Fibroblast of the aortic adventitia (primary cell): ENCODE results near the gene TRAF3. TPM values are rescaled to one million over a fixed set of nuclear protein-coding genes. Genes with fewer than 3 reads are reported as not detected.

Experiments used
- DNase-seq: peaks from one replicate; pipeline ENCODE4 v3.0.0-alpha.2; 2010; ENCODE audit warnings: low read depth
- H3K4me3 ChIP-seq: 2 replicates; pipeline ENCODE4 v1.5.1; 2011; ENCODE audit warnings: low read depth, mild to moderate bottlenecking, control low read depth, low read length, moderate library complexity
- CTCF ChIP-seq: IDR thresholded peaks from 2 replicates; pipeline ENCODE4 v1.5.1; 2011; ENCODE audit warnings: mild to moderate bottlenecking, low read length, control low read depth, inconsistent platforms; ENCODE audit not compliant: insufficient read depth
- total RNA-seq: library from RNA; depleted of rRNA; stranded (reverse); fragments of >200 nt; gene quantifications from 2 replicates; pipeline ENCODE4 v1.2.3, GENCODE V29; 2012; ENCODE audit warnings: low replicate concordance

TRAF3 gene
- total RNA-seq, 1 donor, result 19.3 TPM

- no peak for TF ChIP-seq CTCF
- no peak overlapping the region for H3K4me3 ChIP-seq
- DNase-seq, result no peak
These were observed 26.2 kb upstream of the TRAF3 start for GRCh38 chr14:102751088-102751487.

- DNase-seq, result no peak
These were observed 24.9 kb upstream of the TRAF3 start for GRCh38 chr14:102752239-102752847.

DNA sequence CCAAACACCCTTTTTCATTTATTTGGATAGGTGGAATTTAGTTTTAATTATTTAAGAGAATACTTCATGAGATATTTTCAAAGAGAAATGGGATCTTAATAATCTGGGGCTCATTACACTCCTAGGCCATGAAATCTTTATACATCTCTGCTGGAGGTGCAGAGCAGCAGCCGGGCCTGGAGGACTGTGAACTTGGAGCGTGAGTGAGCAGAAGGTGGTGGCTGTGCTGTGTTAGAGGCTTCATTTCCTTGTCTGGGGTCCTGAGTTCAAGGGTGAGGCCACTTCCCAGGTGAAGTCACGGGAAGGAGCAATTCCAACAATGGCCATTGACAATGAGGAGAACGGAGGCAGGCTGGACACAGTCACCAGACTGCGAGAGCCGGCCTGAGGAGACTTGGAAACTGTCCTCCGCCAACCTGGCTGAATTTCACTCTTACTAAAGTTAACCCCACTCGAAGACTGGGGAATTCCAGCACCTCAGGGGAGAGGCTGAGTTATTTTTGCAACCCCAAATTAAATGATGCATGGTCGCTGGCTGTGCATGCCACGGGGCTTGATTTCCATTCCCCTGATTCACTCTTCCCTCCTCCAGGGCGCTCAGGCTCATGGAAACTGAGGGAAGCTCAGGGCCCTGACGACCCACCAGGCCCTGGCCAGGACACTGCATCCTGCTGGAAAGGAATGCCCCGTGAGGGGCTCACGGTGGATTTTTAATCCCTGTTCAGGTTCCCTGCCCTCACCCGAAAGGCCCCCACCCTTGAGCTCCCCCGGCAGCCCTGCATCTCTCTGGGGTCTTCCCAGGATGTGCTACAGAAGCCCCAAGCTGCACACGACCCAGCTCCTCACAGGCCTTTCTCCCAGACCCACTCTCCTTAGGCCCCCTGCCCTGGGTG lies 22.6 kb upstream of the TRAF3 start:
- DNase-seq, result no peak
- TF ChIP-seq CTCF, result no peak
- H3K4me3 ChIP-seq, result no peak overlapping the region

More at GRCh38 chr14:102752239-102752847, 24.9 kb upstream of the TRAF3 start:
- no peak for TF ChIP-seq CTCF
- H3K4me3 ChIP-seq, result no peak overlapping the region

GRCh38 chr14:102757646-102758045 lies 19.6 kb upstream of the TRAF3 start:
- no peak overlapping the region for H3K4me3 ChIP-seq
- no peak for DNase-seq

GRCh38 chr14:102758087-102758486 lies 19.2 kb upstream of the TRAF3 start:
- TF ChIP-seq CTCF, result no peak
- no peak overlapping the region for H3K4me3 ChIP-seq
- DNase-seq, result no peak

More at GRCh38 chr14:102757646-102758045, 19.6 kb upstream of the TRAF3 start:
- no peak for TF ChIP-seq CTCF

- no peak overlapping the region for H3K4me3 ChIP-seq
- no peak for TF ChIP-seq CTCF
- DNase-seq, result no peak
These were observed 17.6 kb upstream of the TRAF3 start for GRCh38 chr14:102759456-102760187.
